Choroid plexus epithelial cell (primary cell): ENCODE data around the gene CNNM3.

Source experiments
- DNase-seq: peaks from one replicate; pipeline ENCODE4 v3.0.0-alpha.2; 2010; ENCODE audit warnings: low read depth
- H3K4me3 ChIP-seq: 2 replicates; pipeline ENCODE4 v1.5.1; 2011; ENCODE audit warnings: low read depth, mild to moderate bottlenecking, control low read depth, low read length, moderate library complexity
- CTCF ChIP-seq: conservative IDR thresholded peaks from 2 replicates; pipeline ENCODE4 v1.5.1; 2011; ENCODE audit warnings: low read depth, mild to moderate bottlenecking, control low read depth, inconsistent platforms, low read length, moderate library complexity

Gene CNNM3

DNA sequence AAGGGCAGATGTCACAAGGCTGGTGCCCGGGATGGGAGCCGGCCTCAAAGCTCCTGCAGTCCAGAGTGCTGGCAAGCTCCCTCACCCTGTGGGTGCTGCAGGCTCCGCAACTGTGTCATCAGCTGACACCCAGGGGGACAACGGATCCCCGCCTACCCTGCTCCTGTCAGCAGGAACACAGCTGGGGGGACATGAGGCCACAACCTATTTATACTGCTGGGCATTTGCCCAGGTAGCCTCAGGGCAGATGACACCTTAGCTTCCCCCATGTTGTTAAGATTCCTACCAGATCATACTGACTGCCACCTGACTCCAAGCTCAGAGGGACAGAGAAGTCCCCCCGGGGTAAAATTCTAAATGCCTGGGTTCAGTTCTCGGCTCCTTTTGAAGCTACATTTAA, 26.5 kb downstream of the CNNM3 start:
- TF ChIP-seq CTCF: no peak
- H3K4me3 ChIP-seq: no peak overlapping the region
- no peak for DNase-seq

DNA sequence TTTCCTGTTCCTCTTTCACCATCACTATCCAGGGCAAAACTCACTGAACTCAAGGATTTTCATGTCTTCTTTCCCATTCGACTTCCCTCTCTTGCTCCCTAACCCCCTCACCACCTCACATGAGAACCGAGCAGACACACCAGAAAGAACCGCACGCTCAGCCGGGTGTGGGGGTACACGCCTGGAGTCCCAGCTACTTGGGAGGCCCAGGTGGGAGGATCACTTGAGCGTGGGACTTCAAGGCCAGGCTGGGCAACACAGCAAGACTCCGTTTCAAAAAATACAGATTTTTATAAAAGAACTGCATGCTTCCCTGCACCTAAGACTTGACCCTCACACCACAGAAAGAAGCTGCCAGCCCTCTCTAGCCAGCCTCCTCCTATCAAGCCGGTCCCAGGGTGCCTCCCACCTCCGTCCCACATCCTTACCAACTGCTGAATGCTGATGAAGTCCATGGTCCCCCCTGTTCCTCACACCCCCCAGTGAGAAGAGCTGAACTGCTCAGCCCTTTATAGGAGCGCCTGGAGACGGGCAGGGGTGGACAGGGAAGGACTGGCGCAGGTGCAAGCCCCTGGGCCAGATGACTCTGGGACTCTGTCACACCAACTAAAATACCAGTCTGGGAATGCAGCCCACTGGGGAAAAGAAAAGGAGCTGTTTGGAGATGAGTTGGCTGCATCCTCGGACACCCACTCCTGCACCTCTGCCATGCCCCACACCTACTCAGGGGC, 27.6 kb downstream of the CNNM3 start, which contains the start of gene ANKRD23:
TSS of gene ANKRD23 (minus strand) at position 484 of the 731 bp plus-strand sequence. CDS start at position 455, 29 bp downstream.
- TF ChIP-seq CTCF: no peak
- DNase-seq: no peak

DNA sequence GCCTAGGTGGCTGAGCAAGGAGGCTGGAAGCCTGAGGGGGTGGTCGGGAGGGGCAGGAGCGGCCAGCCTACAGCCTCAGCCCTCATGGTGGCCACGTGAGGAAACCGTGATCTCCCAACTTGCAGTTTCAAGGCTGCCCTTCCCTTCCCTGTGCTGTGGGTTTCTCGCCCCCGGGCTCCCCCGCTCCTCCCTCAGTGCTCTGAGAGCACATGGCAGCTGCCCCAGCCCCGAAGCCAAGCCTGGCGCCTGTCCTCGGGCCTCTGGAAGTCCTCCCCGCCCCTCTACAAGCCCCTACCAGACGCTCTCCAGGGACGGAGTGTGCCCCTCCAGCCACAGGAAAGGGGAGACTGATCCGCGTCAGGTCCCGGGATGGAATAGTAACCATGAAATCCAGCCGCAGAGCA, 28.3 kb downstream of the CNNM3 start:
- DNase-seq: no peak
- no peak overlapping the region for H3K4me3 ChIP-seq
- TF ChIP-seq CTCF: no peak

More for the DNA sequence above, 27.6 kb downstream of the CNNM3 start, which contains the start of gene ANKRD23:
- H3K4me3 ChIP-seq: no peak within 1 kb of the TSS

DNA sequence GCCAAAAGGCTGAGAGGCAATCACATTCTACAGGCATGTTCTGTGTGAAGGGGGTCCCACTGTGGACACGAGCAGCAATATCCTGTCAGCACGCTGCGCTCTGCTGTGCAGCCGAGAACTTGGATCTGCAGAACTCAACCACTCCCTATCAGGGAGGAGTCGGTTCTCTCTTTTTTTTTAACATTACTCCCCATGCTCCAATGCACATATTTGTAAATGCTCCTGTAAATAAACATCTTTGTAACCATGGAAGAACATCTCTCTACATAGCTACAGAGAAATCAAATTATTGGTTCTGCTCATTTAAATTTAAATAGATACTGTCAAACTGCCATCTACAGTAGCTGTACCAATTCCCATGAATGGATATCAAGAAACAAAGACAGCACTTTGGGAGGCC, 30.8 kb downstream of the CNNM3 start:
- TF ChIP-seq CTCF: no peak
- no peak overlapping the region for H3K4me3 ChIP-seq
- DNase-seq: no peak

DNA sequence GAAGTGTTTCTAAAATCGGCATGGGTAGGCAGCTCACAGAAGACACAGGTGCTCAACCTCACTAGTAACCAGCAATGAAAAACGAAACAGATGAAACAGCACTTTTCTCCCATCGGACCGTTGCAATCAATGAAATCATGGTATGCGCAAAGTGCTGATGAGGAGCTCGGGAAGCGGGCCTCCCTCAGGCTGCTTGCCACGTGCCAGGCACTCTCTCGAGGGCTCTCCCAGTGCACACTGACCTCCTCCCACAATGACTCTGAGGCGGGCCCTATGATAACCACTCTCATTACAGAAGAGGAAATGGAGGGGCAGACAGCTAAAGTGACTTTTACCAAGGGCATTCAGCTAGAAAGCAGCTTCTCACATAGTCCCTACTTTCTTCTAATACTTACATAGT, 31.5 kb downstream of the CNNM3 start:
- no peak overlapping the region for H3K4me3 ChIP-seq
- DNase-seq: no peak
- no peak for TF ChIP-seq CTCF

DNA sequence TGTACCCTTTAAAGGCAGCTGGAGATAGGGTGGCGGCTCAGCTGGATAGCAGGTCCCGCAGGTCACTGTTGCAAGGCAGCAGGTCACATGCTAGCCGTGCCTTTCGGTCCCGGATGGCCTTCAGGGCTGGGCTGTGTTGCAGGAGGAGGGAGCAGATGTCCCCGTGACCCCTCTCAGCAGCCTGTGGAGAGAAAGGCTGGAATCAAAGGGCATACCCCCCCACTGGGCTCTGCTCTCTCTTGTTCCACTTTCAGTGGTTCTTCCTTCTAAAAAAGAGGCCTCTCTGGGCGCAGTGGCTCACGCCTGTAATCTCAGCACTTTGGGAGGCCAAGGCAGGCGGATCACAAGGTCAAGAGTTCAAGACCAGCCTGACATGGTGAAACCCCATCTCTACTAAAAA, 32.2 kb downstream of the CNNM3 start:
- no peak for DNase-seq
- H3K4me3 ChIP-seq: no peak overlapping the region
- no peak for TF ChIP-seq CTCF

GRCh38 chr2:96852667-96853066, 36.6 kb downstream of the CNNM3 start:
- DNase-seq: no peak
- TF ChIP-seq CTCF: no peak
- no peak overlapping the region for H3K4me3 ChIP-seq
